Stimulated activated naive CD4-positive, alpha-beta T cell treated with Interleukin-2 at 50 U/mL for 16 hours (primary cell): ENCODE results near the gene ETV7.
"Not testable (repeated sequence)": the region's sequence is repeated elsewhere in the genome, so short reads cannot be mapped to it uniquely, and the experiment has no call there.

ENCODE experiments used
- DNase-seq: peaks from one replicate; lab custom pipeline; 2025; lab: John Stamatoyannopoulos, UW

Gene ETV7

GRCh38 chr6:36387440-36388303 is at the start of gene ETV7:
ETV7 (minus strand) TSS chr6:36387669; CDS start chr6:36387541, 128 bp downstream.
- peak; percentile 47 for DNase-seq

- no peak for DNase-seq
These were observed 49.0 kb upstream of the ETV7 start for GRCh38 chr6:36436466-36436865.

GRCh38 chr6:36432151-36432671 is 44.7 kb upstream of the ETV7 start:
- no peak for DNase-seq

GRCh38 chr6:36431197-36431596 is 43.7 kb upstream of the ETV7 start:
- DNase-seq: no peak

GRCh38 chr6:36430351-36430750 is 42.9 kb upstream of the ETV7 start:
- DNase-seq: no peak

GRCh38 chr6:36428911-36429310 is 41.4 kb upstream of the ETV7 start:
- no peak for DNase-seq

GRCh38 chr6:36426622-36427021 is 39.2 kb upstream of the ETV7 start:
- DNase-seq: no peak

- DNase-seq: peak; percentile 97
These were observed 35.8 kb upstream of the ETV7 start for GRCh38 chr6:36423101-36423824.

GRCh38 chr6:36422714-36423100 is 35.2 kb upstream of the ETV7 start:
- DNase-seq: no peak

GRCh38 chr6:36419310-36419709 is 31.8 kb upstream of the ETV7 start:
- DNase-seq: no peak

GRCh38 chr6:36418558-36418957 is 31.1 kb upstream of the ETV7 start:
- DNase-seq: no peak

GRCh38 chr6:36414481-36414880 is 27.0 kb upstream of the ETV7 start:
- no peak for DNase-seq

GRCh38 chr6:36413489-36414480 is 26.3 kb upstream of the ETV7 start:
- no peak for DNase-seq

GRCh38 chr6:36409718-36410117 is 22.2 kb upstream of the ETV7 start:
- DNase-seq: not testable (repeated sequence)

- DNase-seq: no peak
These were observed 16.7 kb upstream of the ETV7 start for GRCh38 chr6:36404164-36404563.

- no peak for DNase-seq
These were observed 15.0 kb upstream of the ETV7 start for GRCh38 chr6:36402481-36402880.

GRCh38 chr6:36399970-36400369 is 12.5 kb upstream of the ETV7 start:
- no peak for DNase-seq

GRCh38 chr6:36392621-36393020 is 5.2 kb upstream of the ETV7 start:
- no peak for DNase-seq

GRCh38 chr6:36389353-36389752 is 1.9 kb upstream of the ETV7 start:
- no peak for DNase-seq

GRCh38 chr6:36386495-36387439 is 702 bp downstream of the ETV7 start:
- no peak for DNase-seq

GRCh38 chr6:36384095-36384494 is 3.4 kb downstream of the ETV7 start:
- no peak for DNase-seq
